Measurements from ENCODE around the gene RARS1. TPM values are rescaled to one million over a fixed set of nuclear protein-coding genes. Genes with fewer than 3 reads are reported as not detected.
"Not testable (repeated sequence)": the region's sequence is repeated elsewhere in the genome, so short reads cannot be mapped to it uniquely, and the experiment has no call there.

RARS1 gene
- polyA plus RNA-seq, 3 donors = 69.1 to 92.5 (median 79.9) TPM

- no peak for DNase-seq (ENCODE audit: extremely low read depth in 1 of 11, low read depth in 9 of 11, low spot score in 4 of 11)
Measured at GRCh38 chr5:168531191-168531590, 44.9 kb downstream of the RARS1 start.

GRCh38 chr5:168531987-168532864, 46.0 kb downstream of the RARS1 start:
- DNase-seq (ENCODE audit: extremely low read depth in 1 of 11, low read depth in 9 of 11, low spot score in 4 of 11) = no peak

- DNase-seq (ENCODE audit: extremely low read depth in 1 of 11, low read depth in 9 of 11, low spot score in 4 of 11) = not testable (repeated sequence)
Measured at GRCh38 chr5:168534351-168534750, 48.1 kb downstream of the RARS1 start.

GRCh38 chr5:168537176-168537575, 50.9 kb downstream of the RARS1 start:
- DNase-seq (ENCODE audit: extremely low read depth in 1 of 11, low read depth in 9 of 11, low spot score in 4 of 11) = no peak

- no peak for DNase-seq (ENCODE audit: extremely low read depth in 1 of 11, low read depth in 9 of 11, low spot score in 4 of 11)
Measured at GRCh38 chr5:168549554-168549953, 63.3 kb downstream of the RARS1 start.

- no peak for DNase-seq (ENCODE audit: extremely low read depth in 1 of 11, low read depth in 9 of 11, low spot score in 4 of 11)
Measured at GRCh38 chr5:168550656-168551055, 64.4 kb downstream of the RARS1 start.

- DNase-seq (ENCODE audit: extremely low read depth in 1 of 11, low read depth in 9 of 11, low spot score in 4 of 11) = no peak
Measured at GRCh38 chr5:168552146-168552545, 65.9 kb downstream of the RARS1 start.

- DNase-seq (ENCODE audit: extremely low read depth in 1 of 11, low read depth in 9 of 11, low spot score in 4 of 11) = no peak
Measured at GRCh38 chr5:168553377-168554130, 67.3 kb downstream of the RARS1 start.

GRCh38 chr5:168557389-168557788, 71.1 kb downstream of the RARS1 start:
- no peak for DNase-seq (ENCODE audit: extremely low read depth in 1 of 11, low read depth in 9 of 11, low spot score in 4 of 11)

GRCh38 chr5:168562279-168562678, 76.0 kb downstream of the RARS1 start:
- no peak for DNase-seq (ENCODE audit: extremely low read depth in 1 of 11, low read depth in 9 of 11, low spot score in 4 of 11)

GRCh38 chr5:168563959-168564358, 77.7 kb downstream of the RARS1 start:
- DNase-seq (ENCODE audit: extremely low read depth in 1 of 11, low read depth in 9 of 11, low spot score in 4 of 11) = no peak

GRCh38 chr5:168568738-168569137, 82.5 kb downstream of the RARS1 start:
- DNase-seq (ENCODE audit: extremely low read depth in 1 of 11, low read depth in 9 of 11, low spot score in 4 of 11) = no peak

Other genes with a start within 250 kb of the RARS1 start
- 100 to 1,000 TPM in 1 of 3 donors, 10 to 100 TPM in 2; 65.8 to 104 (median 78.7) TPM for gene WWC1, start 194.8 kb upstream of the RARS1 start, polyA plus RNA-seq (ENCODE audit: insufficient read length in 3 of 3)
- under 1 TPM; 0.66 to 0.92 (median 0.91) TPM for gene FBLL1, start 42.8 kb downstream of the RARS1 start, polyA plus RNA-seq (ENCODE audit: insufficient read length in 3 of 3)
- 10 to 100 TPM; 58.4 to 68.9 (median 66.5) TPM for gene PANK3, start 92.9 kb downstream of the RARS1 start, polyA plus RNA-seq (ENCODE audit: insufficient read length in 3 of 3)

All from renal cortex interstitium (tissue), 11 donors.